Stimulated activated CD8-positive, alpha-beta memory T cell treated with anti-CD3 and anti-CD28 coated beads, Interleukin-12 subunit alpha, Interleukin-12 subunit beta, amount 100 ng/mL, for 4 hours (primary cell): ENCODE measurements around the gene SIN3B.

Source experiments
- DNase-seq: peaks from one replicate; pipeline ENCODE4 v3.0.0-alpha.2; 2020; ENCODE audit warnings: low read depth

Gene SIN3B

DNA sequence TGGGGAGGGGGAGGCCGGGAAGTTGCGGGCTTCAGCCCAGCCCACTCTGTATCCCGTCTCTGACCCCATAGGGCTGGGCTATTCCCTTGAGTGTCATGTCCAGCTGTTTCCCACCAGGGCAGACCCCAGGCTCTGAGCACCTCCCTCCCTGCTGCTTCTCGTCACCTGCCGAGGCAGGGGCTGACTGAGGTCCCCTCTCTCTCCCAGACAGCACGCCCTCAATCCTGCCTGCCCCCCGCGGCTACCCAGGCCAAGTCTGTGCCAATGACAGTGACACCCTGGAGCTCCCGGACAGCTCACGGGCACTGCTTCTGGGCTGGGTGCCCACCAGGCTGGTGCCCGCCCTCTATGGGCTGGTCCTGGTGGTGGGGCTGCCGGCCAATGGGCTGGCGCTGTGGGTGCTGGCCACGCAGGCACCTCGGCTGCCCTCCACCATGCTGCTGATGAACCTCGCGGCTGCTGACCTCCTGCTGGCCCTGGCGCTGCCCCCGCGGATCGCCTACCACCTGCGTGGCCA, 60.2 kb downstream of the SIN3B start:
- no peak for DNase-seq

DNA sequence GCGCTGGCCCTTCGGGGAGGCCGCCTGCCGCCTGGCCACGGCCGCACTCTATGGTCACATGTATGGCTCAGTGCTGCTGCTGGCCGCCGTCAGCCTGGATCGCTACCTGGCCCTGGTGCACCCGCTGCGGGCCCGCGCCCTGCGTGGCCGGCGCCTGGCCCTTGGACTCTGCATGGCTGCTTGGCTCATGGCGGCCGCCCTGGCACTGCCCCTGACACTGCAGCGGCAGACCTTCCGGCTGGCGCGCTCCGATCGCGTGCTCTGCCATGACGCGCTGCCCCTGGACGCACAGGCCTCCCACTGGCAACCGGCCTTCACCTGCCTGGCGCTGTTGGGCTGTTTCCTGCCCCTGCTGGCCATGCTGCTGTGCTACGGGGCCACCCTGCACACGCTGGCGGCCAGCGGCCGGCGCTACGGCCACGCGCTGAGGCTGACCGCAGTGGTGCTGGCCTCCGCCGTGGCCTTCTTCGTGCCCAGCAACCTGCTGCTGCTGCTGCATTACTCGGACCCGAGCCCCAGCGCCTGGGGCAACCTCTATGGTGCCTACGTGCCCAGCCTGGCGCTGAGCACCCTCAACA, 60.8 kb downstream of the SIN3B start:
- DNase-seq = no peak

- DNase-seq = no peak
These were observed 61.4 kb downstream of the SIN3B start for GRCh38 chr19:16890461-16891184.

- DNase-seq = no peak
These were observed 62.6 kb downstream of the SIN3B start for GRCh38 chr19:16891696-16892382.

GRCh38 chr19:16892436-16892835, 63.2 kb downstream of the SIN3B start:
- DNase-seq = no peak

- no peak for DNase-seq
These were observed 63.9 kb downstream of the SIN3B start for GRCh38 chr19:16892868-16893685.

- no peak for DNase-seq
These were observed 64.4 kb downstream of the SIN3B start for GRCh38 chr19:16893686-16893989.

GRCh38 chr19:16894080-16894479, 64.9 kb downstream of the SIN3B start:
- DNase-seq = no peak

- DNase-seq = no peak
These were observed 66.4 kb downstream of the SIN3B start for GRCh38 chr19:16895467-16896145.

GRCh38 chr19:16896146-16897028, 67.2 kb downstream of the SIN3B start:
- DNase-seq = no peak

- DNase-seq = peak; percentile 53
These were observed 68.0 kb downstream of the SIN3B start for GRCh38 chr19:16897029-16897855.

DNA sequence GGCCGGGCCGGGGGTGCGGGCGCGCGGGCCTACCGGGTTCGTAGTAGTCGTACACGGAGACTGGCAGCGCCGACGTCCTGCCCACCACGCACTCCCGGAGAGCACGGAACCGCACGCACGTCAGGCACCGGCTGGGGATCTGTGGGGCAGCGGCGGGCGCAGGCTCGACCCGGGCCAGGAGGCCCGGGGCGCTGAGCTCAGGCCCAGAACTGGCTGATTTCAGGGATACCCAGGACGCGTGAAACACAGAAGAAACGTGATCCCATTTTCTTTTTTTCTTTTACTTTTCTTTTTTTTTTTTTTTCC, 68.6 kb downstream of the SIN3B start:
- DNase-seq = no peak

- DNase-seq = no peak
These were observed 69.3 kb downstream of the SIN3B start for GRCh38 chr19:16898361-16899015.

- no peak for DNase-seq
These were observed 70.4 kb downstream of the SIN3B start for GRCh38 chr19:16899566-16900075.

DNA sequence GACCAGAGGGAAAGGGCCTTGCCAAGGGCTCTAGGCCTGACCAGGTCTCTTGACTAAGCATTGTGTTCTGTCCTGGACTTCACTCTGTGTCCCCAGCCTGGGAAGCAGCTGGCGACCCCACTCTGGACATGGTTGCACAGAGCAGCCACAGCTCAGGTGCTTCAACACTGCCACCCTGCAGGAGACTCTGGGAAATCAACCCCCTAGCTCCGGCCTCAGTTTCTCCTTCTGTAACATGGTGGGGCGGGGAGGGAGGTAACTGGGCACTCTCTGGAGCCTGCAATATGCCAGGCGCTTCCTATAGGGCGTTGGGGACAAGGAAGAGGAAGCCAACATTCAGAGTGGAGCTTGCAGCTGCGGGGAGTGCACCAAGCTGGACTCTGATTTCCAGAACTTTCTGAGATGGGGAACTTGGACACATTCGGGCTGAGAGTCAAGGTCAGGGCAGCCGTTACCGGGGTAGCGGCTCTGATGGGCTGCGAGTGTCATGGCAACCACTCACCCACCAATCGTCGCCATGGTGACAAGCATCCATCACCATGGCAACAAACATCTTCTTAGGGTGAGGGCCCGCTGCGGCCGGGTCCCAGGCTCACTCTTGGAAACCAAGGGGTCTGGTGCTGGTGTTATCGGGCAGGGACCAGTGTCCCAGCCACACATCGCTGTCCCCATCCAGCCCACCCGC, 72.4 kb downstream of the SIN3B start:
- no peak for DNase-seq

GRCh38 chr19:16902545-16902944, 73.3 kb downstream of the SIN3B start:
- DNase-seq = no peak

GRCh38 chr19:16903347-16903746, 74.1 kb downstream of the SIN3B start:
- no peak for DNase-seq

DNA sequence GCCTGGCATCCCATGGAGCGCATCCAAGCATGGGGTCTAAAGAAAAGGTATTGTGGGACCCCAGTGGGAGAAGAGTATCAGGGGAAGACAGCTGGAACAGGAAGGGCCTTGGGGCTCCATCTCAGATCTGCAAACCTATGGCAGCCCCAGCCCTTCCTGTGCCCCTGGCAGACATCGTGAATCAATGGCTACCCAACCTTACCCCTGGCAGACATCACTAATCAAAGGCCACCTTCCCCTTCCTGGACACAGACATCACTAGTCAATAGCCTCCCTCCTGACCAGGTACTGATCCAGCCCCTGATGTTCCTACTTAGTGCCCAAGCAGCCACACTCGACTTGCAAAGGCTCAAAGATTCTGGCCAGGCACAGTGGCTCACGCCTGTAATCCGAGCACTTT, 75.4 kb downstream of the SIN3B start:
- DNase-seq = no peak

- DNase-seq = no peak
These were observed 79.6 kb downstream of the SIN3B start for GRCh38 chr19:16908759-16909158.
